ENCODE results near the gene TIGD3.

DNA sequence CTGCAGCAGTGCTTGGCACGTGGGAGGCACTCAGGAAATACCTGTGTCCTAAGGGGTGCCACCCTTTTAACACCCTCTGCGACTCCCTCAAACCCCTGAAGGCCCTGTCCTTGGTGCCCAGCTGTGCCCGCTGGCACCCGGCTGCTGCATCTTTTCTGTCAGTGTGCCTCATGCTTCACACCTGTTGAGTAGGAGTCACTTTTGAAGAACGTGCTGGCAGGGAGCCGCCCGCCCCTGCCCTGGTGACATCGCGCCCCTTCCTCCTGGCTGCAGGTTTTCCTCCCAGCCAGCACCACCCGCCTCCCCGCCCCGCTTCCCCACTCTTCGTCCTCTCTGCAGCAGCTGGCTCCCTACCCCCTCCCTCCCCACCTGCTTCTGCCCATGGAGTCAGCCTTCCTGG lies 49.7 kb downstream of the TIGD3 start:
- TF ChIP-seq, protein P1, sequence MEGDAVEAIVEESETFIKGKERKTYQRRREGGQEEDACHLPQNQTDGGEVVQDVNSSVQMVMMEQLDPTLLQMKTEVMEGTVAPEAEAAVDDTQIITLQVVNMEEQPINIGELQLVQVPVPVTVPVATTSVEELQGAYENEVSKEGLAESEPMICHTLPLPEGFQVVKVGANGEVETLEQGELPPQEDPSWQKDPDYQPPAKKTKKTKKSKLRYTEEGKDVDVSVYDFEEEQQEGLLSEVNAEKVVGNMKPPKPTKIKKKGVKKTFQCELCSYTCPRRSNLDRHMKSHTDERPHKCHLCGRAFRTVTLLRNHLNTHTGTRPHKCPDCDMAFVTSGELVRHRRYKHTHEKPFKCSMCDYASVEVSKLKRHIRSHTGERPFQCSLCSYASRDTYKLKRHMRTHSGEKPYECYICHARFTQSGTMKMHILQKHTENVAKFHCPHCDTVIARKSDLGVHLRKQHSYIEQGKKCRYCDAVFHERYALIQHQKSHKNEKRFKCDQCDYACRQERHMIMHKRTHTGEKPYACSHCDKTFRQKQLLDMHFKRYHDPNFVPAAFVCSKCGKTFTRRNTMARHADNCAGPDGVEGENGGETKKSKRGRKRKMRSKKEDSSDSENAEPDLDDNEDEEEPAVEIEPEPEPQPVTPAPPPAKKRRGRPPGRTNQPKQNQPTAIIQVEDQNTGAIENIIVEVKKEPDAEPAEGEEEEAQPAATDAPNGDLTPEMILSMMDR (IDR thresholded peaks at IDR 0.05 in 2 of 3, conservative IDR thresholded peaks at IDR 0.05 in 1 of 3; ENCODE audit: control insufficient read depth in 2 of 3, extremely low read depth in 1 of 3, insufficient read depth in 1 of 3, low read depth in 3 of 3, low read length in 3 of 3), result no peak
- TF ChIP-seq, protein P2, sequence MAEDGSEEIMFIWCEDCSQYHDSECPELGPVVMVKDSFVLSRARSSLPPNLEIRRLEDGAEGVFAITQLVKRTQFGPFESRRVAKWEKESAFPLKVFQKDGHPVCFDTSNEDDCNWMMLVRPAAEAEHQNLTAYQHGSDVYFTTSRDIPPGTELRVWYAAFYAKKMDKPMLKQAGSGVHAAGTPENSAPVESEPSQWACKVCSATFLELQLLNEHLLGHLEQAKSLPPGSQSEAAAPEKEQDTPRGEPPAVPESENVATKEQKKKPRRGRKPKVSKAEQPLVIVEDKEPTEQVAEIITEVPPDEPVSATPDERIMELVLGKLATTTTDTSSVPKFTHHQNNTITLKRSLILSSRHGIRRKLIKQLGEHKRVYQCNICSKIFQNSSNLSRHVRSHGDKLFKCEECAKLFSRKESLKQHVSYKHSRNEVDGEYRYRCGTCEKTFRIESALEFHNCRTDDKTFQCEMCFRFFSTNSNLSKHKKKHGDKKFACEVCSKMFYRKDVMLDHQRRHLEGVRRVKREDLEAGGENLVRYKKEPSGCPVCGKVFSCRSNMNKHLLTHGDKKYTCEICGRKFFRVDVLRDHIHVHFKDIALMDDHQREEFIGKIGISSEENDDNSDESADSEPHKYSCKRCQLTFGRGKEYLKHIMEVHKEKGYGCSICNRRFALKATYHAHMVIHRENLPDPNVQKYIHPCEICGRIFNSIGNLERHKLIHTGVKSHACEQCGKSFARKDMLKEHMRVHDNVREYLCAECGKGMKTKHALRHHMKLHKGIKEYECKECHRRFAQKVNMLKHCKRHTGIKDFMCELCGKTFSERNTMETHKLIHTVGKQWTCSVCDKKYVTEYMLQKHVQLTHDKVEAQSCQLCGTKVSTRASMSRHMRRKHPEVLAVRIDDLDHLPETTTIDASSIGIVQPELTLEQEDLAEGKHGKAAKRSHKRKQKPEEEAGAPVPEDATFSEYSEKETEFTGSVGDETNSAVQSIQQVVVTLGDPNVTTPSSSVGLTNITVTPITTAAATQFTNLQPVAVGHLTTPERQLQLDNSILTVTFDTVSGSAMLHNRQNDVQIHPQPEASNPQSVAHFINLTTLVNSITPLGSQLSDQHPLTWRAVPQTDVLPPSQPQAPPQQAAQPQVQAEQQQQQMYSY (CRISPR knock-in tag; IDR thresholded peaks at IDR 0.05), result no peak
- TF ChIP-seq, protein P3, sequence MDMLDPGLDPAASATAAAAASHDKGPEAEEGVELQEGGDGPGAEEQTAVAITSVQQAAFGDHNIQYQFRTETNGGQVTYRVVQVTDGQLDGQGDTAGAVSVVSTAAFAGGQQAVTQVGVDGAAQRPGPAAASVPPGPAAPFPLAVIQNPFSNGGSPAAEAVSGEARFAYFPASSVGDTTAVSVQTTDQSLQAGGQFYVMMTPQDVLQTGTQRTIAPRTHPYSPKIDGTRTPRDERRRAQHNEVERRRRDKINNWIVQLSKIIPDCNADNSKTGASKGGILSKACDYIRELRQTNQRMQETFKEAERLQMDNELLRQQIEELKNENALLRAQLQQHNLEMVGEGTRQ (IDR thresholded peaks at IDR 0.05; ENCODE audit: borderline replicate concordance, low read depth, low read length), result no peak
- TF ChIP-seq POLR2A (IDR thresholded peaks at IDR 0.05; ENCODE audit: low read depth, low read length) (no peak), FOXK2 (IDR thresholded peaks at IDR 0.05) (no peak), POLR2AphosphoS5 (IDR thresholded peaks at IDR 0.05; ENCODE audit: low read length) (no peak), MYC (IDR thresholded peaks at IDR 0.05; ENCODE audit: insufficient read depth, insufficient read length, insufficient replicate concordance, low read length, severe bottlenecking) (no peak), BACH1 (IDR thresholded peaks at IDR 0.05; ENCODE audit: borderline replicate concordance) (no peak), GATAD2B (conservative IDR thresholded peaks at IDR 0.05; ENCODE audit: low read depth) (no peak), ZNF384 (IDR thresholded peaks at IDR 0.05; ENCODE audit: borderline replicate concordance, low read depth, low read length) (no peak)
- TF ChIP-seq, protein P4, sequence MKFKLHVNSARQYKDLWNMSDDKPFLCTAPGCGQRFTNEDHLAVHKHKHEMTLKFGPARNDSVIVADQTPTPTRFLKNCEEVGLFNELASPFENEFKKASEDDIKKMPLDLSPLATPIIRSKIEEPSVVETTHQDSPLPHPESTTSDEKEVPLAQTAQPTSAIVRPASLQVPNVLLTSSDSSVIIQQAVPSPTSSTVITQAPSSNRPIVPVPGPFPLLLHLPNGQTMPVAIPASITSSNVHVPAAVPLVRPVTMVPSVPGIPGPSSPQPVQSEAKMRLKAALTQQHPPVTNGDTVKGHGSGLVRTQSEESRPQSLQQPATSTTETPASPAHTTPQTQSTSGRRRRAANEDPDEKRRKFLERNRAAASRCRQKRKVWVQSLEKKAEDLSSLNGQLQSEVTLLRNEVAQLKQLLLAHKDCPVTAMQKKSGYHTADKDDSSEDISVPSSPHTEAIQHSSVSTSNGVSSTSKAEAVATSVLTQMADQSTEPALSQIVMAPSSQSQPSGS (IDR thresholded peaks at IDR 0.05; ENCODE audit: low read length), result no peak
- TF ChIP-seq, protein P5, sequence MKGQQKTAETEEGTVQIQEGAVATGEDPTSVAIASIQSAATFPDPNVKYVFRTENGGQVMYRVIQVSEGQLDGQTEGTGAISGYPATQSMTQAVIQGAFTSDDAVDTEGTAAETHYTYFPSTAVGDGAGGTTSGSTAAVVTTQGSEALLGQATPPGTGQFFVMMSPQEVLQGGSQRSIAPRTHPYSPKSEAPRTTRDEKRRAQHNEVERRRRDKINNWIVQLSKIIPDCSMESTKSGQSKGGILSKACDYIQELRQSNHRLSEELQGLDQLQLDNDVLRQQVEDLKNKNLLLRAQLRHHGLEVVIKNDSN (IDR thresholded peaks at IDR 0.05; ENCODE audit: borderline replicate concordance, extremely low read length, insufficient read depth, low read depth, low read length), result no peak
